Endothelial cell of umbilical vein (primary cell): Measurements from ENCODE around the gene TTC39A. TPM values are rescaled to one million over a fixed set of nuclear protein-coding genes. Genes with fewer than 3 reads are reported as not detected.

Experiments
- BruUV-seq: library from RNA; stranded (reverse); fragments of 400-500 nt; replicated peaks from 2 replicates; lab custom pipeline; 2021; lab: Mats Ljungman, UMichigan
- CTCF ChIA-PET: fragments of 300-600, 350-600 bp; sonication (Branson Sonifier 250); formaldehyde crosslinking; loops from one replicate; lab custom pipeline; 2021; ENCODE audit warnings: antibody characterized with exemption, inconsistent platforms; lab: Charles Lee
- POLR2A ChIA-PET: fragments of 300-600, 350-600 bp; sonication (Branson Sonifier 250); formaldehyde crosslinking; loops from one replicate; lab custom pipeline; 2021; ENCODE audit warnings: antibody characterized with exemption, inconsistent platforms; lab: Charles Lee
- DNase-seq: peaks from one replicate; pipeline ENCODE4 v3.0.0-alpha.2; 2011; ENCODE audit warnings: low read depth, low spot score
- FAIRE-seq: peaks from 2 replicates; lab custom pipeline; 2011; peaks lifted over from hg19 to GRCh38; lab: Jason Lieb, UNC
- H2AFZ ChIP-seq: 2 replicates; pipeline ENCODE4 v1.6.0; 2012; ENCODE audit warnings: low read depth, low read length, control low read depth, inconsistent platforms
- H3K27ac ChIP-seq: 2 replicates; pipeline ENCODE4 v1.5.1; 2011; ENCODE audit warnings: low read depth, mild to moderate bottlenecking, control low read depth, low read length, moderate library complexity; ENCODE audit not compliant: insufficient read depth
- H3K27me3 ChIP-seq, 2 experiments: 2 replicates each; pipeline versions ENCODE4 v1.6.0 to v1.6.1; 2011; ENCODE audit warnings: low read length in 2 of 2, mixed read lengths in 1 of 2; ENCODE audit not compliant: control insufficient read depth in 2 of 2, insufficient read depth in 2 of 2
- H3K36me3 ChIP-seq, 2 experiments: 2 replicates in 1 of 2; 3 replicates in 1 of 2; pipeline ENCODE4 v1.5.1; 2011; ENCODE audit warnings: low read length in 2 of 2, mild to moderate bottlenecking in 1 of 2, moderate library complexity in 1 of 2; ENCODE audit not compliant: control insufficient read depth in 2 of 2, insufficient read depth in 2 of 2; ENCODE audit errors: extremely low read depth in 1 of 2
- H3K4me1 ChIP-seq: 3 replicates; pipeline ENCODE4 v1.5.1; 2011; ENCODE audit warnings: mild to moderate bottlenecking, low read length; ENCODE audit not compliant: control insufficient read depth, insufficient read depth; ENCODE audit errors: extremely low read depth
- H3K4me2 ChIP-seq: 2 replicates; pipeline ENCODE4 v1.6.1; 2011; ENCODE audit warnings: low read length, control low read depth, mixed read lengths; ENCODE audit not compliant: insufficient read depth
- H3K4me3 ChIP-seq, 3 experiments: fragments of 200-600 bp in 1 of 3; sonication (generic), shearing (Covaris generic) in 1 of 3; replicated peaks in 1 of 3; 2 replicates each; pipeline ENCODE4 v1.5.1; 2011 to 2016; ENCODE audit warnings: control low read depth in 3 of 3, low read length in 3 of 3, mild to moderate bottlenecking in 2 of 3, inconsistent platforms in 1 of 3, low read depth in 1 of 3, moderate library complexity in 1 of 3; ENCODE audit not compliant: insufficient read depth in 1 of 3
- H3K79me2 ChIP-seq: 2 replicates; pipeline ENCODE4 v1.6.0; 2012; ENCODE audit warnings: low read length, inconsistent platforms; ENCODE audit not compliant: control insufficient read depth, insufficient read depth
- H3K9ac ChIP-seq: replicated peaks from 2 replicates; pipeline ENCODE3; 2011; ENCODE audit warnings: low read length, control low read depth; ENCODE audit not compliant: insufficient read depth; ENCODE audit errors: extremely low read depth
- H3K9me1 ChIP-seq: replicated peaks from 3 replicates; pipeline ENCODE4 v1.6.0; 2011; ENCODE audit warnings: mild to moderate bottlenecking, low read length; ENCODE audit not compliant: control insufficient read depth, insufficient read depth; ENCODE audit errors: extremely low read depth
- H3K9me3 ChIP-seq: replicated peaks from 2 replicates; pipeline ENCODE4 v1.5.1; 2012; ENCODE audit warnings: low read length, inconsistent platforms; ENCODE audit not compliant: control insufficient read depth, insufficient read depth
- H4K20me1 ChIP-seq: replicated peaks from 2 replicates; pipeline ENCODE3; 2011; ENCODE audit warnings: mild to moderate bottlenecking, low read length; ENCODE audit not compliant: control insufficient read depth, insufficient read depth; ENCODE audit errors: extremely low read depth
- CTCF ChIP-seq, 2 donors: IDR thresholded peaks; 1 replicate in 1 of 2; 2 replicates in 1 of 2; pipeline ENCODE4 v1.5.1; 2011; ENCODE audit warnings: low read length in 2 of 2, mild to moderate bottlenecking in 2 of 2, moderate library complexity in 2 of 2, control low read depth in 1 of 2, inconsistent platforms in 1 of 2, low read depth in 1 of 2; ENCODE audit not compliant: insufficient read depth in 1 of 2; ENCODE audit errors: extremely low read depth in 1 of 2
- EZH2 ChIP-seq: IDR thresholded peaks from 2 replicates; pipeline ENCODE4 v1.6.1; 2012; ENCODE audit warnings: borderline replicate concordance, low read depth, mild to moderate bottlenecking, moderate library complexity, low read length, inconsistent platforms; ENCODE audit not compliant: severe bottlenecking
- FOS ChIP-seq: IDR thresholded peaks from 2 replicates; pipeline ENCODE4 v1.6.1; 2011; ENCODE audit warnings: mild to moderate bottlenecking, low read length, moderate library complexity, borderline replicate concordance; ENCODE audit not compliant: insufficient read depth
- GATA2 ChIP-seq: IDR thresholded peaks from 2 replicates; pipeline ENCODE4 v1.7.0; 2011; ENCODE audit warnings: low read depth, mild to moderate bottlenecking, moderate library complexity, mixed read lengths, low read length; ENCODE audit not compliant: insufficient read length, insufficient read depth
- JUN ChIP-seq: IDR thresholded peaks from 2 replicates; pipeline ENCODE4 v1.6.1; 2011; ENCODE audit warnings: borderline replicate concordance, low read depth; ENCODE audit not compliant: insufficient read length, insufficient read depth
- MAX ChIP-seq: IDR thresholded peaks from 2 replicates; pipeline ENCODE4 v1.6.1; 2011; ENCODE audit not compliant: insufficient read depth, insufficient read length
- MYC ChIP-seq: IDR thresholded peaks from one replicate; pipeline ENCODE4 v1.6.1; 2011; ENCODE audit warnings: mild to moderate bottlenecking, low read depth, low read length
- POLR2A ChIP-seq: IDR thresholded peaks from 2 replicates; pipeline ENCODE4 v1.6.1; 2012; ENCODE audit warnings: low read depth, mild to moderate bottlenecking, control low read depth, low read length
- POLR2AphosphoS5 ChIP-seq: IDR thresholded peaks from 2 replicates; pipeline ENCODE4 v1.6.1; 2012; ENCODE audit warnings: low read depth, mild to moderate bottlenecking, control low read depth, low read length, moderate library complexity; ENCODE audit not compliant: insufficient read depth
- dilution Hi-C: fragments of 300-500 bp; cut with MboI; formaldehyde crosslinking; loops from one replicate; pipeline ENCODE4 v1.15.0; 2019; ENCODE audit warnings: low sequenced_read_pairs; ENCODE audit not compliant: extremely low pct_ligation_motif_present
- intact Hi-C: fragments of 100-400 bp; cut with micrococcal nuclease; formaldehyde crosslinking; loops from one replicate; pipeline ENCODE4 v1.10.0; 2022
- polyA plus RNA-seq, 4 experiments: library from polyadenylated mRNA; depleted of rRNA in 3 of 4; stranded (reverse) in 3 of 4; unstranded in 1 of 4; fragments of >200 nt; gene quantifications; 2 replicates each; pipeline versions ENCODE4 v1.2.1 to v1.2.3, GENCODE V29; 2011 to 2012; ENCODE audit warnings: missing spikeins in 1 of 4
- total RNA-seq: library from RNA; stranded (reverse); gene quantifications from 2 replicates; pipeline ENCODE4 v1.2.3, GENCODE V29; 2021

TTC39A gene
- total and polyA plus RNA-seq, 2 donors (not counting 3 experiments of a cell fraction or from before 2014, with no cell fraction given): 1.1 to 1.7 TPM

- Histone ChIP-seq H2AFZ (no peak overlapping the region), H3K9me3 (no peaks in the 10 kb centered on the region), H3K27me3 (no peaks in the 10 kb centered on the region), H3K79me2 (no peaks in the 10 kb centered on the region), H4K20me1 (no peaks in the 10 kb centered on the region), H3K4me1 (no peaks in the 10 kb centered on the region), H3K27ac (no peak overlapping the region), H3K9me1 (no peaks in the 10 kb centered on the region), H3K4me3 (no peak overlapping the region), H3K36me3 (no peaks in the 10 kb centered on the region), H3K4me2 (no peak overlapping the region), H3K9ac (no peak overlapping the region)
- no peak for DNase-seq
- dilution Hi-C loops: no loop called here
- no peak for TF ChIP-seq JUN
- TF ChIP-seq MYC: no peak
- no peak for TF ChIP-seq CTCF (IDR thresholded peaks at IDR 0.05; ENCODE audit: extremely low read depth in 1 of 2, insufficient read depth in 1 of 2, low read depth in 1 of 2, low read length in 2 of 2)
- no peak for TF ChIP-seq POLR2AphosphoS5
- no peak for TF ChIP-seq FOS
- FAIRE-seq: no peak
- intact Hi-C loops: no loop called here
- CTCF ChIA-PET: interaction anchor here (0.7 to 1.3 kb wide), 3 partner anchors 9 to 25 kb away, joined by 3 to 4 read pairs (median 3); no protein-coding TSS in a partner anchor
- POLR2A ChIA-PET: no interaction called here
- no TSS peak for BruUV-seq
Observed at GRCh38 chr1:51372561-51372960, 42.2 kb upstream of the TTC39A start.

GRCh38 chr1:51369171-51369570 lies 38.8 kb upstream of the TTC39A start:
- no peaks in the 10 kb centered on the region for H3K9me3 ChIP-seq
- H3K27me3 ChIP-seq: no peaks in the 10 kb centered on the region
- H3K36me3 ChIP-seq: peaks cover 0 to 3% of the 10 kb centered on the region in 2 experiments
- H2AFZ ChIP-seq: no peak overlapping the region
- ChIA-PET CTCF (no interaction called here), POLR2A (no interaction called here)
- BruUV-seq: no TSS peak
- dilution Hi-C loops (no loop called here), intact Hi-C loops (no loop called here)
- TF ChIP-seq MAX (no peak), JUN (no peak), FOS (no peak), POLR2A (no peak), MYC (no peak), EZH2 (no peak), POLR2AphosphoS5 (no peak), GATA2 (no peak), CTCF (IDR thresholded peaks at IDR 0.05; ENCODE audit: extremely low read depth in 1 of 2, insufficient read depth in 1 of 2, low read depth in 1 of 2, low read length in 2 of 2) (no peak)
- H3K4me1 ChIP-seq: no peaks in the 10 kb centered on the region
- H3K27ac ChIP-seq: no peak overlapping the region
- no peaks in the 10 kb centered on the region for H3K79me2 ChIP-seq
- no peak overlapping the region for H3K9ac ChIP-seq
- no peak overlapping the region for H3K4me3 ChIP-seq
- no peaks in the 10 kb centered on the region for H3K9me1 ChIP-seq
- H3K4me2 ChIP-seq: no peak overlapping the region
- no peak for FAIRE-seq
- H4K20me1 ChIP-seq: no peaks in the 10 kb centered on the region
- DNase-seq: no peak
